Osteocyte (in vitro differentiated cells): ENCODE measurements around the gene TESK2. TPM values are rescaled to one million over a fixed set of nuclear protein-coding genes. Genes with fewer than 3 reads are reported as not detected.

ENCODE experiments used
- DNase-seq: peaks from one replicate; pipeline ENCODE4 v3.0.0; 2021; ENCODE audit warnings: mixed read lengths; ENCODE audit not compliant: unreplicated experiment; ENCODE audit errors: extremely low spot score
- H3K27ac Mint-ChIP-seq: one replicate; pipeline ENCODE4 v1.8.0; 2021; ENCODE audit warnings: mild to moderate bottlenecking, mixed read lengths; ENCODE audit not compliant: unreplicated experiment
- H3K27me3 Mint-ChIP-seq: one replicate; pipeline ENCODE4 v1.8.0; 2021; ENCODE audit warnings: mixed read lengths; ENCODE audit not compliant: unreplicated experiment
- H3K36me3 Mint-ChIP-seq: one replicate; pipeline ENCODE4 v1.8.0; 2021; ENCODE audit warnings: mixed read lengths; ENCODE audit not compliant: unreplicated experiment
- H3K4me1 Mint-ChIP-seq: one replicate; pipeline ENCODE4 v1.8.0; 2021; ENCODE audit warnings: mixed read lengths; ENCODE audit not compliant: unreplicated experiment
- H3K4me3 Mint-ChIP-seq: one replicate; pipeline ENCODE4 v1.8.0; 2021; ENCODE audit warnings: mild to moderate bottlenecking, moderate library complexity, mixed read lengths; ENCODE audit not compliant: unreplicated experiment
- H3K9me3 Mint-ChIP-seq: one replicate; pipeline ENCODE4 v1.8.0; 2021; ENCODE audit warnings: mixed read lengths; ENCODE audit not compliant: unreplicated experiment
- total RNA-seq: library from RNA; stranded (reverse); gene quantifications from 2 replicates; pipeline ENCODE4 v1.2.1, GENCODE V29; 2021
- TF ChIP-seq, protein P1 (sequence below): fragments of 200-600 bp; sonication (generic); IDR thresholded peaks from 2 replicates; pipeline ENCODE4 v1.5.0; 2021; ENCODE audit warnings: antibody characterized with exemption, mild to moderate bottlenecking, moderate library complexity

TESK2 gene
- total RNA-seq, 1 donor from 2014 or later = 2.7 TPM

DNA sequence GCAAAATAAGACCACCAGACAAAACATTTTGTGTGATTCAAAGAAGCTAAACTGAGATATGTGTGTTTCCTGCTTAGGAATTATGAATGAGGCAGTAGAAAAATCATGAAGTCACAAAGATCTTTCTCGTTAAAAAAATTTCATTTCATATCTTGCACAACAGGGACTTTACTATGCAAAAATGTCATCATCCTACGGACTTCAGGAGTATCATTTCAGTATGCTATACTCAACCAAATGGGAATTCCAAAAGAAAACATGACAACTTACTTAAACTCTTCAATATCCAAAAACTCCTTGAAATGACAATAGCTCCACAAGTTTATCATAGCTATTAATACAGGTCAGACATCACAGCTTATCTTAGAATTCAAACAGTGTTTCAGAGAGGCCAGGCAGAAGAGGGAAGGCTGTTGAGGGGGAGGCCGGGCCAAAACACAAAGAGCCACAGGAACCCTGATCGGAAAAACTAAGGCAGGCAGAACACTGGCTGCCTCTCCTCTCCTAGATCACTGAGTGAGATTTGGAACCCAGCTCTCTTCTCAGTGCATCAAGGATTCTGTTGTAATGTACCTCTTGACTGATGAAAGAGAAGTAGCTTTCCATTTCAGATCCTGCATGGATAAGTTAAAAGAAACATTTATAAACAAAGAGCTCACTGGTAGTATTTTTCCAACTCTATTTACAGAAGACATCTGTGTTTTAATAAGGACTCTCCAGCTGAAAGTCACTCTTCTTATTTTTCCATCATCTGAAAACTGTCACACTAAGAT is 66.9 kb downstream of the TESK2 start:
- Mint-ChIP-seq H3K36me3 (peaks cover 2% of the 10 kb centered on the region), H3K4me3 (no peak overlapping the region), H3K9me3 (peaks cover 8% of the 10 kb centered on the region), H3K4me1 (no peaks in the 10 kb centered on the region), H3K27ac (no peak overlapping the region), H3K27me3 (peaks cover 34% of the 10 kb centered on the region)
- no peak for DNase-seq
- TF ChIP-seq, protein P1, sequence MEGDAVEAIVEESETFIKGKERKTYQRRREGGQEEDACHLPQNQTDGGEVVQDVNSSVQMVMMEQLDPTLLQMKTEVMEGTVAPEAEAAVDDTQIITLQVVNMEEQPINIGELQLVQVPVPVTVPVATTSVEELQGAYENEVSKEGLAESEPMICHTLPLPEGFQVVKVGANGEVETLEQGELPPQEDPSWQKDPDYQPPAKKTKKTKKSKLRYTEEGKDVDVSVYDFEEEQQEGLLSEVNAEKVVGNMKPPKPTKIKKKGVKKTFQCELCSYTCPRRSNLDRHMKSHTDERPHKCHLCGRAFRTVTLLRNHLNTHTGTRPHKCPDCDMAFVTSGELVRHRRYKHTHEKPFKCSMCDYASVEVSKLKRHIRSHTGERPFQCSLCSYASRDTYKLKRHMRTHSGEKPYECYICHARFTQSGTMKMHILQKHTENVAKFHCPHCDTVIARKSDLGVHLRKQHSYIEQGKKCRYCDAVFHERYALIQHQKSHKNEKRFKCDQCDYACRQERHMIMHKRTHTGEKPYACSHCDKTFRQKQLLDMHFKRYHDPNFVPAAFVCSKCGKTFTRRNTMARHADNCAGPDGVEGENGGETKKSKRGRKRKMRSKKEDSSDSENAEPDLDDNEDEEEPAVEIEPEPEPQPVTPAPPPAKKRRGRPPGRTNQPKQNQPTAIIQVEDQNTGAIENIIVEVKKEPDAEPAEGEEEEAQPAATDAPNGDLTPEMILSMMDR = no peak

- no peak for DNase-seq
- Mint-ChIP-seq H3K4me3 (no peak overlapping the region), H3K9me3 (peaks cover 8% of the 10 kb centered on the region), H3K36me3 (peaks cover 2% of the 10 kb centered on the region), H3K4me1 (no peaks in the 10 kb centered on the region), H3K27me3 (peaks cover 28% of the 10 kb centered on the region), H3K27ac (no peak overlapping the region)
- TF ChIP-seq, protein P1 = no peak
Measured at GRCh38 chr1:45421935-45422334, 69.0 kb downstream of the TESK2 start.

- H3K4me1 Mint-ChIP-seq = no peaks in the 10 kb centered on the region
- no peak for DNase-seq
- H3K9me3 Mint-ChIP-seq = no peaks in the 10 kb centered on the region
- no peaks in the 10 kb centered on the region for H3K36me3 Mint-ChIP-seq
- TF ChIP-seq, protein P1 = no peak
- no peak overlapping the region for H3K4me3 Mint-ChIP-seq
- peaks cover 12% of the 10 kb centered on the region for H3K27me3 Mint-ChIP-seq
- H3K27ac Mint-ChIP-seq = no peak overlapping the region
Measured at GRCh38 chr1:45414746-45415145, 76.2 kb downstream of the TESK2 start.

DNA sequence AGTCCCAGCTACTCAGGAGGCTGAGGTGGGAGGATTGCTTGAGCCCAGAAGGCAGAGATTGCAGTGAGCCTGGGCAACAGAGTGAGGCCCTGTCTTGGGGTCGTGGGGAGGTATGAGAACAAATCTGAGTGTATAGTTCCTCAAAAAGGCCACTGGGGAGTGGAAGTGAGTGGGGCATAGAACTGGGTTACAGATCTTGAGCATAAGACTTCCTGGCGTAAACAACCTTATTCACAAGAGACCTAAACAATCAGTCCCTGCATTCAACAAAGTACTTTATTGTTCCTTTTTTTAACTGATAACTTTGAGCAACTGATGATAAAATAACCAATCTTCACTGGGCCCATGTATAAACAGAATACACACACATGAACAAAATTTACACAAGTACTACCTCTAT is 78.1 kb downstream of the TESK2 start:
- Mint-ChIP-seq H3K9me3 (no peaks in the 10 kb centered on the region), H3K4me3 (no peak overlapping the region), H3K4me1 (no peaks in the 10 kb centered on the region), H3K27ac (no peak overlapping the region), H3K27me3 (peaks cover 12% of the 10 kb centered on the region), H3K36me3 (no peaks in the 10 kb centered on the region)
- TF ChIP-seq, protein P1 = no peak
- no peak for DNase-seq

- DNase-seq = no peak
- Mint-ChIP-seq H3K4me1 (no peaks in the 10 kb centered on the region), H3K27me3 (peaks cover 14% of the 10 kb centered on the region), H3K36me3 (no peaks in the 10 kb centered on the region), H3K9me3 (no peaks in the 10 kb centered on the region), H3K27ac (no peak overlapping the region), H3K4me3 (no peak overlapping the region)
- TF ChIP-seq, protein P1 = no peak
Measured at GRCh38 chr1:45411510-45411899, 79.5 kb downstream of the TESK2 start.
